Stimulated activated memory B cell treated with anti-CD40 and anti-IgM and Interleukin-4, amounts not matched to agents 10 μg/mL and 1 μg/mL and 100 μg/mL, for 72 hours (primary cell): Measurements from ENCODE around the gene AAK1.
A peak's percentile ranks its signal among the peaks of the same experiment; 100 is the strongest.
"Not testable (repeated sequence)": the region's sequence is repeated elsewhere in the genome, so short reads cannot be mapped to it uniquely, and the experiment has no call there.

ENCODE experiments used
- ATAC-seq: fragments of 150-1000 bp; cut with Tn5 transposase; 2 replicates; pipeline ENCODE4 v1.10.0; 2021
- H3K27ac Mint-ChIP-seq: one replicate; pipeline ENCODE4 v1.8.0; 2022; ENCODE audit warnings: mild to moderate bottlenecking, mixed read lengths
- H3K27me3 Mint-ChIP-seq: one replicate; pipeline ENCODE4 v1.8.0; 2022; ENCODE audit warnings: mixed read lengths
- H3K36me3 Mint-ChIP-seq: one replicate; pipeline ENCODE4 v1.8.0; 2022; ENCODE audit warnings: mixed read lengths
- H3K4me1 Mint-ChIP-seq: one replicate; pipeline ENCODE4 v1.8.0; 2022; ENCODE audit warnings: mixed read lengths
- H3K4me3 Mint-ChIP-seq: one replicate; pipeline ENCODE4 v1.8.0; 2022; ENCODE audit warnings: mild to moderate bottlenecking, moderate library complexity, mixed read lengths
- H3K9me3 Mint-ChIP-seq: one replicate; pipeline ENCODE4 v1.8.0; 2022; ENCODE audit warnings: mixed read lengths

The AAK1 gene

DNA sequence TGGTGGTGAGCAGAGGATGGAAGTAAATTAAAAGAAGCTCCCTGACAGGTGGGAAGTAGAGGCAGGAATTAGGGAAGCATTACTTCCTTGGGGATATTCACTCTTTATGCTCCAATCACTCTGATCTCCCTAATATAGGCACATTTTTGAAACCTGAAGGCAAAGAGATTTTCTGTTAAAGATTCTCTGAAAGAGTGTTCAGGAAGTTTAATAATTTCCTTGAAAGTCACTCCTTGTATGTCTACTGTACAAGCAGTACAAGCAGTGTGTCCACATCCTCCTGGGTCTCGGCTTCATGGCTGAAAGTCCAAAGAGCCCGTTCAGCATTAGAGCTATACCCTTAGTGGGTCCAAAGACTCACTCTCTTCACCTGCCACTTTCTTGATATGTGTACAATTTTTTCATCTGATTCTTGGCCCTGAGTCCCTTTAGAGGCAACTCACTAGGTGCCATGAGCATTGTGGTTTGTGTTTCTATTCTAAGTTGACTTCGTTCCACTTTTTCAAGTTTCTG, 60.2 kb downstream of the AAK1 start:
- Mint-ChIP-seq H3K27ac (no peak overlapping the region), H3K4me1 (peaks cover 7% of the 10 kb centered on the region), H3K9me3 (no peaks in the 10 kb centered on the region), H3K36me3 (no peaks in the 10 kb centered on the region), H3K27me3 (peaks cover 23% of the 10 kb centered on the region), H3K4me3 (no peak overlapping the region)
- no peak for ATAC-seq

DNA sequence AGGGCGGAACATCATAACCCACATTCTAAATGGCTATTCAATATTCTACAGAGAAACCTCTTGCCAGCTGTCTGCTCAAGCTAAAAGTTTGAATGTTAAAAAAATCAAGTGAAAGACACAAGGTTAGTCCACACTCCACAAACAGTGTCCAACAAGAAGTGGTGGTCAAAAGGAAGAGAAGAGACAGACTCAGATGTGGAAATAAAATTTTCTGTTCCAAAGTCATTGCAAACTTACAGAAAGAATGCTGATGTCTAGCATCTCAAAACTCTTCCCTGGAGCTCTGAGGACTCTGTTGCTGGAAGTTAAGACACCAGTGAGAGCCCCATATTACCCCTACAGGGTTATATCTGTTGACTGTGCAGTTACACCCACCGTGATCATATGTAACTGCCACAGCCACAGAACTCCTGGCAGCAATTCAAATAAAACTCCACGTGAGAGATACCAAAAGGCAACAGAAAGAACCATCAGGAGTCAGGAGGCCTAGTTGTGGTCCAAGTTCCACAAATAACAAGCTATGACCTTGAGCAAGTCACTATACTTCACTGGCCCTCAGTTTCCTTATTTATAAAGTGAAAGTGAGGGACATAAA, 60.9 kb downstream of the AAK1 start:
- Mint-ChIP-seq H3K4me3 (no peak overlapping the region), H3K9me3 (no peaks in the 10 kb centered on the region), H3K4me1 (peaks cover 7% of the 10 kb centered on the region)

DNA sequence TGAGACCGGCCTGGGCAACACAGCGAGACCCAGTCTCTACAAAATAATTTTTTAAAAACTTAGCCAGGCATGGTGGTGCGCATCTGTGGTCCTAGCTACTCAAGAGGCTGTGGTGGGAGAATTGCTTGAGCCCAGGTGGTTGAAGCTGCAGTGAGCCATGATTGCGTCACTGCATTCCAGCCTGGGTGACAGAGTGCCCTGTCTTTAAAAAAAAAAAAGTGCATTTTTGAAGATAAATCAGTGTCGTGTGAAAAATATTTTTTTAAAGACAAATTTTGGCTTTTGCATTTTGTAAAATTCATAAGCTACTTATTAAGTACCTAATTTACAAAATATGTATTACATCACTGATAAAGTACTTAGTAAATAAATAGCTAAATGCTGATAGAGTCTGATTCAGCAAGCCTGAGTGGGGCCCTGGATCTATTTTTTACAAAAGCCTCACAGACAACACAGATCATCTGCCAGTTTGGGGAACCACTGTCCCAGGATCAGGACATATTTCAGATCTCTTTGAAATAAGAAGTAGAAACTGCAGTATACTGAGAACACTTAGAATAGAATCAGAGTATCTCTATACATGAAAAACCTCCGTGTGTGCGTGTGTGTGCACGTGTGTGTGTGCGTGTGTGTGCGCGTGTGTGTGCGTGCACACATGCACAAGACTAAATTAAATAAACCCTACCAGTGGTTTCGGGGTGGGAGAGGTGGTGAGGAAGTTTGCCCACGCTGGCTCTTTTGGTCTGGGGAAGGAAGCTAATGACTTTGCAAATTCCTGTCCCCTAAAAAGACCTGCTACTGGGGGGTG, 61.6 kb downstream of the AAK1 start:
- Mint-ChIP-seq H3K4me1 (peaks cover 7% of the 10 kb centered on the region), H3K27ac (no peak overlapping the region), H3K4me3 (no peak overlapping the region), H3K36me3 (no peaks in the 10 kb centered on the region), H3K9me3 (no peaks in the 10 kb centered on the region), H3K27me3 (peaks cover 24% of the 10 kb centered on the region)
- peak; percentile 31 for ATAC-seq

More for the DNA sequence above, 60.9 kb downstream of the AAK1 start:
- H3K27me3 Mint-ChIP-seq = peaks cover 24% of the 10 kb centered on the region
- no peak for ATAC-seq
- H3K27ac Mint-ChIP-seq = no peak overlapping the region
- no peaks in the 10 kb centered on the region for H3K36me3 Mint-ChIP-seq

DNA sequence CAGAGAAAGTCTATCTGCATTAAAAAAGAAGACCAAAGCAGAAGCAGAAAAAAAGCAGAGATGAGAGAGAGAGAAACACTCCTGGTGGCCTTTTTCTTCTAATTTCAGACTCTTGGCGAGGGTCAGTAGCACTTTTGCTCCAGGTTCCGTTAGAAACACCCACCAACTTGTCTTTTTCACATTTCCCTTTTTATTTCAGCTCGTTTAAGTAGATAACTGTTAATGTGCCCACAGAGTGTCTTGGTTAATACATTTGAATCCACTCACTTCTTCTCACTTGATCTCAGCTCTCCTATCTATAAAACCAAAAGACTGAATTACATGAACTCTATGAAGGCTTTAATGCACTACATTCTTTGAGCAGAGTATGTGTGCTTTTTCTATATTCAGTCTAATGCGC, 63.1 kb downstream of the AAK1 start:
- Mint-ChIP-seq H3K9me3 (no peaks in the 10 kb centered on the region), H3K4me3 (no peak overlapping the region), H3K27me3 (peaks cover 24% of the 10 kb centered on the region), H3K4me1 (peaks cover 7% of the 10 kb centered on the region), H3K27ac (no peak overlapping the region), H3K36me3 (no peaks in the 10 kb centered on the region)
- ATAC-seq = no peak

- Mint-ChIP-seq H3K4me1 (peaks cover 7% of the 10 kb centered on the region), H3K4me3 (no peak overlapping the region), H3K27me3 (peaks cover 24% of the 10 kb centered on the region), H3K27ac (no peak overlapping the region), H3K36me3 (no peaks in the 10 kb centered on the region), H3K9me3 (no peaks in the 10 kb centered on the region)
- no peak for ATAC-seq
Observed at GRCh38 chr2:69579536-69579935, 64.0 kb downstream of the AAK1 start.

- peaks cover 24% of the 10 kb centered on the region for H3K27me3 Mint-ChIP-seq
- no peaks in the 10 kb centered on the region for H3K36me3 Mint-ChIP-seq
- H3K4me3 Mint-ChIP-seq = no peak overlapping the region
- no peaks in the 10 kb centered on the region for H3K9me3 Mint-ChIP-seq
- ATAC-seq = no peak
- H3K27ac Mint-ChIP-seq = no peak overlapping the region
- H3K4me1 Mint-ChIP-seq = peaks cover 7% of the 10 kb centered on the region
Observed at GRCh38 chr2:69578198-69578540, 65.4 kb downstream of the AAK1 start.

DNA sequence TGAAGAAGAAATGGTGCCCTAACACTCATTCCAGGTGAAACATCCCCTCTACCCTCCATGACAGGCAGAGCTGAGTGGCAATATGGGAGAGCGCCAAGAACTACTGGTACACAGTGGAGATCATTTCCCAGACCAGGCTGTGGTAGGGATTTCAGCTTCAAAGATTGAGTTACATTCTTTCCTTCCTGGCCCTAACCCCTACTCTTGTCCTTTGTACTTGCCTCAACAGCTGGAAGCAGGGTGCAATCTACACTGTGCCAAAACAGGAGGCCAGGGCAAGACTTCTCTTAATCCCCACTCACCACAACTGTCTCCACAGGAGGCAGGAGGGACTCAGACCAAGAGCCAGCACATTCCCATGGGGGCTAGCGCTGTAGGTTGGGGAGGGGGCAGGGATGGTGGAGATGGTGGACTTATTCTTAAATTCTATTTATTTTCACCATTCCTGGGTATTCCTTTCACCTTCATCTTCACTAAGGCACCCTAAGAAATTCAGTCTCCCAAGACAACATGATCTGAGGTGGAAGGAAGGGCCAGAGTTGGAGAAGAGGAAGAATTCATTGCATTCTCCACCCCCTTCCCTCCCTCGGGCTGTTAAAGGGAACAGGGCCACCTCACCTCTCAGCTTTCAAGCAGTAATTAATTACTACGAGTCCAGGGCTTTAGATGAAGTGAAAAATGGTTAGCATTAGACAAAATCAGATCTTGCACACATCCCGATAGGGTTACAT, 65.9 kb downstream of the AAK1 start:
- H3K4me3 Mint-ChIP-seq = no peak overlapping the region
- peaks cover 7% of the 10 kb centered on the region for H3K4me1 Mint-ChIP-seq
- H3K27ac Mint-ChIP-seq = no peak overlapping the region
- no peak for ATAC-seq
- H3K36me3 Mint-ChIP-seq = no peaks in the 10 kb centered on the region
- H3K27me3 Mint-ChIP-seq = peaks cover 24% of the 10 kb centered on the region
- H3K9me3 Mint-ChIP-seq = no peaks in the 10 kb centered on the region

GRCh38 chr2:69576880-69577279, 66.7 kb downstream of the AAK1 start:
- Mint-ChIP-seq H3K36me3 (no peaks in the 10 kb centered on the region), H3K27me3 (peaks cover 24% of the 10 kb centered on the region), H3K9me3 (no peaks in the 10 kb centered on the region), H3K27ac (no peak overlapping the region), H3K4me3 (no peak overlapping the region), H3K4me1 (no peaks in the 10 kb centered on the region)
- ATAC-seq = no peak

- ATAC-seq = no peak
- no peaks in the 10 kb centered on the region for H3K36me3 Mint-ChIP-seq
- H3K4me1 Mint-ChIP-seq = no peaks in the 10 kb centered on the region
- H3K27me3 Mint-ChIP-seq = peaks cover 24% of the 10 kb centered on the region
- no peak overlapping the region for H3K27ac Mint-ChIP-seq
- H3K9me3 Mint-ChIP-seq = no peaks in the 10 kb centered on the region
- no peak overlapping the region for H3K4me3 Mint-ChIP-seq
Observed at GRCh38 chr2:69575926-69576325, 67.6 kb downstream of the AAK1 start.

DNA sequence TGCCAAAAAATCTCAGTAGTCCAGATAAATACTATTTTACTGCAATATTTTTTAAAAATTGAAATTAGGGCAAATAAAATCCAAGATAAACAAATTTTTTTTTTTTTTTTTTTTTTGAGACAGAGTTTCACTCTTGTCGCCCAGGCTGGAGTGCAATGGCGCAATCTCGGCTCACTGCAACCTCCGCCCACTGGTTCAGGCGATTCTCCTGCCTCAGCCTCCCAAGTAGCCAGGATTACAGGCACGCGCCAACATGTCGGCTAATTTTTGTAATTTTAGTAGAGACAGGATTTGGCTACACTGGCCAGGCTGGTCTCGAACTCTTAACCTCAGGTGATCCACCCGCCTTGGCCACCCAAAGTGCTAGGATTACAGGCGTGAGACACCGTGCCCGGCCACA, 68.2 kb downstream of the AAK1 start:
- not testable (repeated sequence) for H3K4me1 Mint-ChIP-seq, H3K27ac Mint-ChIP-seq, H3K36me3 Mint-ChIP-seq, H3K4me3 Mint-ChIP-seq, H3K9me3 Mint-ChIP-seq, ATAC-seq
- H3K27me3 Mint-ChIP-seq = peaks cover 24% of the 10 kb centered on the region

- H3K9me3 Mint-ChIP-seq = no peaks in the 10 kb centered on the region
- no peaks in the 10 kb centered on the region for H3K36me3 Mint-ChIP-seq
- H3K4me1 Mint-ChIP-seq = no peaks in the 10 kb centered on the region
- no peaks in the 10 kb centered on the region for H3K27me3 Mint-ChIP-seq
- H3K27ac Mint-ChIP-seq = no peak overlapping the region
- no peak for ATAC-seq
- no peak overlapping the region for H3K4me3 Mint-ChIP-seq
Observed at GRCh38 chr2:69572641-69573040, 70.9 kb downstream of the AAK1 start.

DNA sequence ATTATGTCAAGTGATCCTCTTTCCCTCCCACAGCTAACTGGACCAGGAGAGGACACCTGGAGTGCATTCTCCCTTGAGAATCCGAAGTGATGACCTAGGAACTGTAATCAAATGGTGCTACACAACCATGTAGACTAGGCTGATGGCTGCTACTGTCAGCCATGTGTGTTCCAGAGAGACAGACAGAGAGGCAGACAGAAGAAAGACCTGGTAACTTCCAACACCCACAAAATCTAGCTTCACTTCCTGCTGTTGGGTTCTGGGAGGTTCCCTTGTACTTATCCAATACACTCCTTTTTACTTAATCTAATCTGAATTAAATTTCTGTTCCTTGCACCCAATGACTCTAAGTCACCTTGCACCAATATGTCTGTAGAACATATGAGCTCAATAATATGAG, 72.3 kb downstream of the AAK1 start:
- no peak for ATAC-seq
- no peaks in the 10 kb centered on the region for H3K4me1 Mint-ChIP-seq
- H3K36me3 Mint-ChIP-seq = no peaks in the 10 kb centered on the region
- no peaks in the 10 kb centered on the region for H3K27me3 Mint-ChIP-seq
- no peak overlapping the region for H3K4me3 Mint-ChIP-seq
- no peaks in the 10 kb centered on the region for H3K9me3 Mint-ChIP-seq
- H3K27ac Mint-ChIP-seq = no peak overlapping the region

- no peak for ATAC-seq
- no peak overlapping the region for H3K4me3 Mint-ChIP-seq
- H3K27me3 Mint-ChIP-seq = no peaks in the 10 kb centered on the region
- no peaks in the 10 kb centered on the region for H3K4me1 Mint-ChIP-seq
- H3K36me3 Mint-ChIP-seq = no peaks in the 10 kb centered on the region
- H3K27ac Mint-ChIP-seq = no peak overlapping the region
- H3K9me3 Mint-ChIP-seq = no peaks in the 10 kb centered on the region
Observed at GRCh38 chr2:69570474-69570873, 73.1 kb downstream of the AAK1 start.

- no peaks in the 10 kb centered on the region for H3K4me1 Mint-ChIP-seq
- no peak for ATAC-seq
- no peaks in the 10 kb centered on the region for H3K9me3 Mint-ChIP-seq
- H3K4me3 Mint-ChIP-seq = no peak overlapping the region
- no peaks in the 10 kb centered on the region for H3K36me3 Mint-ChIP-seq
- no peaks in the 10 kb centered on the region for H3K27me3 Mint-ChIP-seq
- no peak overlapping the region for H3K27ac Mint-ChIP-seq
Observed at GRCh38 chr2:69567909-69568300, 75.6 kb downstream of the AAK1 start.

DNA sequence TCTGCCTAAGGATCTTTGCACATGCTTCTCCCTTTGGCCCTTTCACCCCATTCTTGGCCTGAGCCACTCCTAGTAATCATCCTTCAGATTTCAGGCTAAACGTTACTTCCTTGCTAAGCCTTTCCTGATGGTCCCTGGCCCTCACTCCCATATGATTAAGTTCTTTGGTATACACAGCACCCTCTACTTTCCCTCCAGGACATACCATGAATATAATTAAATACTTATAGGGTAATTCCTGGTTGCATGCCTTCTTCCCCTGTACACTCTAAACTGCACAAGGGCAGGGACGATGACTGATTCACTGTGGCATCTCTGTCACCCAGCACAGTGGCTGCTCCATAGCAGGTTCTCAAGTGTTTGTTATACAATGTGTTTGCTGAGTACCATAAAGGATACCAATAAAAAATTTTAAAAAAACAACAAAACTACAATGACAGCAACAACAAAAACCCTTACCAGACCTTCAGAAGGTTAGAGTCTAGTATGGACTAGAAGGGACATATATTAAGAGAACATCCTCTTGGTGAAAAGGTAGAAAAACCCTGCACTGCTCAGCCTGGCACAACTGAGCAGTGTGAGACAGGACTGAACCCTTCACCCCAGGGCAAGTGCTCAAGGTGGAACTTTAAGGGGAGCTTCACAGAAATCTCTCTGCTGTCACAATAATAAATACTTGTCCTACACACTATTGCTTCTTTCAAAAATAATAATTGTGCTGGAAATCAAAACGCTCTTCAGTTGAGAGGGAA, 76.2 kb downstream of the AAK1 start:
- ATAC-seq = no peak
- Mint-ChIP-seq H3K9me3 (no peaks in the 10 kb centered on the region), H3K27ac (no peak overlapping the region), H3K4me1 (no peaks in the 10 kb centered on the region), H3K36me3 (no peaks in the 10 kb centered on the region), H3K4me3 (no peak overlapping the region), H3K27me3 (peaks cover 2% of the 10 kb centered on the region)
